CD8-positive, alpha-beta memory T cell (primary cell): ENCODE data around the gene BLOC1S3. TPM values are rescaled to one million over a fixed set of nuclear protein-coding genes. Genes with fewer than 3 reads are reported as not detected.
A peak's percentile ranks its signal among the peaks of the same experiment; 100 is the strongest.

Source experiments
- CTCF ChIA-PET: fragments of 350-600 bp; sonication (Branson Sonifier 250); formaldehyde crosslinking; loops from one replicate; lab custom pipeline; 2021; ENCODE audit warnings: antibody characterized with exemption; lab: Charles Lee
- POLR2A ChIA-PET: fragments of 350-600 bp; sonication (Branson Sonifier 250); formaldehyde crosslinking; loops from one replicate; lab custom pipeline; 2021; ENCODE audit warnings: antibody characterized with exemption; lab: Charles Lee
- DNase-seq, 5 donors: peaks; one replicate each; pipeline versions ENCODE4 v3.0.0 to v3.0.0-alpha.2; 2020 to 2022; ENCODE audit warnings: mixed read lengths in 1 of 5
- H3K27ac ChIP-seq: one replicate; pipeline ENCODE4 v1.7.0; 2013; ENCODE audit warnings: low read depth, mild to moderate bottlenecking, low read length, moderate library complexity
- H3K27me3 ChIP-seq: 2 replicates; pipeline ENCODE4 v1.7.0; 2013; ENCODE audit warnings: low read length, mild to moderate bottlenecking; ENCODE audit not compliant: insufficient read depth, poor library complexity, severe bottlenecking
- H3K36me3 ChIP-seq: 2 replicates; pipeline ENCODE4 v1.7.0; 2013; ENCODE audit warnings: mild to moderate bottlenecking, low read length, moderate library complexity; ENCODE audit not compliant: insufficient read depth
- H3K4me1 ChIP-seq: 2 replicates; pipeline ENCODE4 v1.7.0; 2013; ENCODE audit warnings: mild to moderate bottlenecking, low read length, moderate library complexity; ENCODE audit not compliant: insufficient read depth
- H3K4me3 ChIP-seq: 2 replicates; pipeline ENCODE4 v1.7.0; 2013; ENCODE audit warnings: mild to moderate bottlenecking, low read length
- H3K9me3 ChIP-seq: 2 replicates; pipeline ENCODE4 v1.7.0; 2013; ENCODE audit warnings: mild to moderate bottlenecking, low read length
- H3K27ac Mint-ChIP-seq, 8 donors: one replicate each; pipeline ENCODE4 v1.8.0; 2020 to 2021; ENCODE audit warnings: mixed read lengths in 8 of 8, mild to moderate bottlenecking in 6 of 8, inconsistent platforms in 3 of 8, moderate library complexity in 3 of 8
- H3K27me3 Mint-ChIP-seq, 2 donors: one replicate each; pipeline ENCODE4 v1.8.0; 2020 to 2021; ENCODE audit warnings: mixed read lengths in 2 of 2, mild to moderate bottlenecking in 1 of 2, moderate library complexity in 1 of 2
- H3K36me3 Mint-ChIP-seq, 3 donors: one replicate each; pipeline ENCODE4 v1.8.0; 2020 to 2021; ENCODE audit warnings: mixed read lengths in 3 of 3, inconsistent platforms in 1 of 3, mild to moderate bottlenecking in 1 of 3
- H3K4me1 Mint-ChIP-seq, 3 donors: one replicate each; pipeline ENCODE4 v1.8.0; 2020 to 2021; ENCODE audit warnings: mixed read lengths in 3 of 3, inconsistent platforms in 1 of 3, mild to moderate bottlenecking in 1 of 3
- H3K4me3 Mint-ChIP-seq, 7 donors: one replicate each; pipeline ENCODE4 v1.8.0; 2020 to 2021; ENCODE audit warnings: mixed read lengths in 7 of 7, mild to moderate bottlenecking in 6 of 7, moderate library complexity in 4 of 7, inconsistent platforms in 2 of 7
- H3K9me3 Mint-ChIP-seq, 5 donors: one replicate each; pipeline ENCODE4 v1.8.0; 2020 to 2022; ENCODE audit warnings: mixed read lengths in 5 of 5, mild to moderate bottlenecking in 3 of 5, moderate library complexity in 2 of 5, inconsistent platforms in 1 of 5
- polyA plus RNA-seq: library from polyadenylated mRNA; unstranded; fragments of 300-500 nt; fragmentation: Illumina TruSeq; gene quantifications from one replicate; pipeline ENCODE4 v1.2.3, GENCODE V29; 2021
- total RNA-seq, 2 experiments: library from RNA; stranded (reverse); gene quantifications; one replicate each; pipeline ENCODE4 v1.2.3, GENCODE V29; 2021

BLOC1S3 gene
- total and polyA plus RNA-seq, 3 experiments from 2014 or later = 12.4 to 19.9 (median 12.4) TPM

GRCh38 chr19:45154064-45154827 lies 24.3 kb upstream of the BLOC1S3 start:
- Mint-ChIP-seq H3K27me3 (peaks cover 10 to 19% of the 10 kb centered on the region in 2 donors), H3K9me3 (no peaks in the 10 kb centered on the region), H3K27ac (peak overlapping the region in 5 of 8 donors; percentile 23 to 88 (median 54)), H3K4me1 (peaks cover 17 to 31% (median 20%) of the 10 kb centered on the region in 3 donors), H3K4me3 (peak overlapping the region; percentile 13 to 88 (median 74)), H3K36me3 (no peaks in the 10 kb centered on the region)
- no peak for DNase-seq
- CTCF ChIA-PET = interaction anchor here (0.8 to 2.0 kb wide), 5 partner anchors 11 to 28 kb away, joined by 3 to 10 read pairs (median 5); partner anchors contain the start of genes BLOC1S3 and TRAPPC6A
- POLR2A ChIA-PET = interaction anchor here (1.4 to 2.2 kb wide), 3 partner anchors 10 to 24 kb away, joined by 4 to 19 read pairs (median 5); partner anchors contain the start of genes BLOC1S3 and TRAPPC6A
- H3K36me3 ChIP-seq = no peaks in the 10 kb centered on the region
- no peak overlapping the region for H3K27ac ChIP-seq
- peaks cover 19% of the 10 kb centered on the region for H3K4me1 ChIP-seq
- H3K27me3 ChIP-seq = peaks cover 6% of the 10 kb centered on the region
- H3K4me3 ChIP-seq = peak overlapping the region; percentile 45
- no peaks in the 10 kb centered on the region for H3K9me3 ChIP-seq

GRCh38 chr19:45156011-45156630 lies 22.5 kb upstream of the BLOC1S3 start:
- no peak overlapping the region for H3K27ac ChIP-seq
- H3K4me3 ChIP-seq = no peak overlapping the region
- no peaks in the 10 kb centered on the region for H3K9me3 ChIP-seq
- H3K36me3 ChIP-seq = no peaks in the 10 kb centered on the region
- CTCF ChIA-PET = no interaction called here
- no peak for DNase-seq
- Mint-ChIP-seq H3K36me3 (no peaks in the 10 kb centered on the region), H3K4me3 (no peak overlapping the region), H3K9me3 (no peaks in the 10 kb centered on the region), H3K4me1 (peaks cover 14 to 26% (median 16%) of the 10 kb centered on the region in 3 donors), H3K27ac (no peak overlapping the region), H3K27me3 (peaks cover 12 to 19% of the 10 kb centered on the region in 2 donors)
- POLR2A ChIA-PET = no interaction called here
- peaks cover 19% of the 10 kb centered on the region for H3K4me1 ChIP-seq
- peaks cover 6% of the 10 kb centered on the region for H3K27me3 ChIP-seq

- peaks cover 19% of the 10 kb centered on the region for H3K4me1 ChIP-seq
- CTCF ChIA-PET = no interaction called here
- peaks cover 12 to 22% (median 14%) of the 10 kb centered on the region in 3 donors for H3K4me1 Mint-ChIP-seq
- peak overlapping the region in 2 of 8 donors; percentile 32 to 88 for H3K27ac Mint-ChIP-seq
- no peaks in the 10 kb centered on the region for H3K9me3 ChIP-seq
- peak overlapping the region in 2 of 7 donors; percentile 25 to 69 for H3K4me3 Mint-ChIP-seq
- no peak for DNase-seq
- H3K27ac ChIP-seq = no peak overlapping the region
- no peaks in the 10 kb centered on the region for H3K36me3 ChIP-seq
- no peaks in the 10 kb centered on the region for H3K9me3 Mint-ChIP-seq
- no peaks in the 10 kb centered on the region for H3K36me3 Mint-ChIP-seq
- POLR2A ChIA-PET = no interaction called here
- H3K27me3 ChIP-seq = peaks cover 6% of the 10 kb centered on the region
- peaks cover 12 to 19% of the 10 kb centered on the region in 2 donors for H3K27me3 Mint-ChIP-seq
- H3K4me3 ChIP-seq = no peak overlapping the region
These were observed 21.8 kb upstream of the BLOC1S3 start for GRCh38 chr19:45156751-45157150.

GRCh38 chr19:45158503-45159209 lies 19.9 kb upstream of the BLOC1S3 start:
- Histone ChIP-seq H3K27me3 (peaks cover 6% of the 10 kb centered on the region), H3K4me3 (no peak overlapping the region), H3K9me3 (no peaks in the 10 kb centered on the region), H3K27ac (no peak overlapping the region), H3K4me1 (peaks cover 5% of the 10 kb centered on the region), H3K36me3 (no peaks in the 10 kb centered on the region)
- Mint-ChIP-seq H3K4me3 (no peak overlapping the region), H3K27me3 (peaks cover 7 to 19% of the 10 kb centered on the region in 2 donors), H3K36me3 (no peaks in the 10 kb centered on the region), H3K27ac (peak overlapping the region in 2 of 8 donors; percentile 43 to 73), H3K4me1 (peaks cover 6 to 12% (median 8%) of the 10 kb centered on the region in 3 donors), H3K9me3 (no peaks in the 10 kb centered on the region)
- ChIA-PET POLR2A (no interaction called here), CTCF (no interaction called here)
- no peak for DNase-seq

- Histone ChIP-seq H3K4me1 (peaks cover 7% of the 10 kb centered on the region), H3K4me3 (no peak overlapping the region), H3K27me3 (peaks cover 3% of the 10 kb centered on the region), H3K9me3 (no peaks in the 10 kb centered on the region), H3K36me3 (no peaks in the 10 kb centered on the region), H3K27ac (no peak overlapping the region)
- peaks cover 7 to 16% of the 10 kb centered on the region in 2 donors for H3K27me3 Mint-ChIP-seq
- H3K9me3 Mint-ChIP-seq = no peaks in the 10 kb centered on the region
- H3K4me3 Mint-ChIP-seq = no peak overlapping the region
- ChIA-PET POLR2A (interaction anchor here (0.6 kb wide), 1 partner anchor 14 kb away, joined by 3 read pairs; no protein-coding TSS in a partner anchor), CTCF (no interaction called here)
- H3K4me1 Mint-ChIP-seq = peaks cover 8 to 12% (median 8%) of the 10 kb centered on the region in 3 donors
- no peaks in the 10 kb centered on the region for H3K36me3 Mint-ChIP-seq
- DNase-seq = no peak
- H3K27ac Mint-ChIP-seq = peak overlapping the region in 2 of 8 donors; percentile 43 to 73
These were observed 19.2 kb upstream of the BLOC1S3 start for GRCh38 chr19:45159210-45159970.

GRCh38 chr19:45159971-45160324 lies 18.6 kb upstream of the BLOC1S3 start:
- Mint-ChIP-seq H3K4me1 (peaks cover 8 to 16% (median 12%) of the 10 kb centered on the region in 3 donors), H3K36me3 (no peaks in the 10 kb centered on the region), H3K27ac (peak overlapping the region in 1 of 8 donors; percentile 50), H3K4me3 (no peak overlapping the region), H3K9me3 (no peaks in the 10 kb centered on the region), H3K27me3 (peaks cover 7 to 15% of the 10 kb centered on the region in 2 donors)
- Histone ChIP-seq H3K4me3 (no peak overlapping the region), H3K9me3 (no peaks in the 10 kb centered on the region), H3K36me3 (no peaks in the 10 kb centered on the region), H3K27ac (no peak overlapping the region), H3K27me3 (peaks cover 3% of the 10 kb centered on the region), H3K4me1 (peaks cover 13% of the 10 kb centered on the region)
- CTCF ChIA-PET = no interaction called here
- no peak for DNase-seq
- POLR2A ChIA-PET = interaction anchor here (0.6 kb wide), 1 partner anchor 14 kb away, joined by 3 read pairs; no protein-coding TSS in a partner anchor

- ChIA-PET CTCF (no interaction called here), POLR2A (no interaction called here)
- Histone ChIP-seq H3K4me1 (peaks cover 18% of the 10 kb centered on the region), H3K9me3 (no peaks in the 10 kb centered on the region), H3K27ac (no peak within 1 kb of the TSS), H3K4me3 (no peak within 1 kb of the TSS), H3K27me3 (peaks cover 3% of the 10 kb centered on the region), H3K36me3 (no peaks in the 10 kb centered on the region)
- no peaks in the 10 kb centered on the region for H3K36me3 Mint-ChIP-seq
- no peaks in the 10 kb centered on the region for H3K9me3 Mint-ChIP-seq
- no peak for DNase-seq
- H3K27ac Mint-ChIP-seq = peak within 1 kb of the TSS in 2 of 8 donors; percentile 50 to 64
- peaks cover 5 to 10% of the 10 kb centered on the region in 2 donors for H3K27me3 Mint-ChIP-seq
- H3K4me3 Mint-ChIP-seq = no peak within 1 kb of the TSS
- H3K4me1 Mint-ChIP-seq = peaks cover 8 to 20% (median 15%) of the 10 kb centered on the region in 3 donors
These were observed 17.5 kb upstream of the BLOC1S3 start, which contains the start of gene NKPD1 for GRCh38 chr19:45160870-45161737. Gene NKPD1 (minus strand): TSS chr19:45160982. CDS start chr19:45160150, 832 bp downstream.
